WERI-Rb-1 (cell line): ENCODE measurements around the gene CYBB.
"Not testable (repeated sequence)": the region's sequence is repeated elsewhere in the genome, so short reads cannot be mapped to it uniquely, and the experiment has no call there.

Source experiments
- DNase-seq: peaks from one replicate; pipeline ENCODE4 v3.0.0-alpha.2; 2020
- H3K27ac ChIP-seq: fragments of 250-450 bp; sonication (Bioruptor Pico); 2 replicates; pipeline ENCODE4 v1.5.1; 2020; ENCODE audit warnings: mild to moderate bottlenecking, moderate library complexity
- H3K27me3 ChIP-seq: fragments of 250-450 bp; sonication (Bioruptor Pico); 2 replicates; pipeline ENCODE4 v1.5.1; 2021; ENCODE audit warnings: mild to moderate bottlenecking, low read depth, moderate library complexity; ENCODE audit not compliant: insufficient read depth, severe bottlenecking
- H3K36me3 ChIP-seq: fragments of 250-450 bp; sonication (Bioruptor Pico); 2 replicates; pipeline ENCODE4 v1.5.1; 2020; ENCODE audit warnings: mild to moderate bottlenecking, moderate library complexity
- H3K4me3 ChIP-seq: 2 replicates; pipeline ENCODE4 v1.5.1; 2011; ENCODE audit warnings: low read depth, mild to moderate bottlenecking, control low read depth, low read length
- H3K9me3 ChIP-seq: fragments of 250-450 bp; sonication (Bioruptor Pico); 2 replicates; pipeline ENCODE4 v1.5.1; 2021; ENCODE audit warnings: mild to moderate bottlenecking, moderate library complexity; ENCODE audit not compliant: severe bottlenecking
- CTCF ChIP-seq: IDR thresholded peaks from 2 replicates; pipeline ENCODE4 v1.5.1; 2011; ENCODE audit warnings: low read depth, mild to moderate bottlenecking, control low read depth, inconsistent platforms, low read length

The CYBB gene

GRCh38 chrX:37759878-37760418, 19.9 kb upstream of the CYBB start:
- no peaks in the 10 kb centered on the region for H3K27me3 ChIP-seq
- no peak for TF ChIP-seq CTCF
- H3K36me3 ChIP-seq: no peaks in the 10 kb centered on the region
- H3K27ac ChIP-seq: no peak overlapping the region
- H3K4me3 ChIP-seq: no peak overlapping the region
- no peaks in the 10 kb centered on the region for H3K9me3 ChIP-seq
- DNase-seq: no peak

GRCh38 chrX:37763400-37763799, 16.5 kb upstream of the CYBB start:
- Histone ChIP-seq H3K4me3 (no peak overlapping the region), H3K27me3 (no peaks in the 10 kb centered on the region), H3K9me3 (no peaks in the 10 kb centered on the region), H3K27ac (no peak overlapping the region), H3K36me3 (no peaks in the 10 kb centered on the region)
- DNase-seq: no peak
- no peak for TF ChIP-seq CTCF

GRCh38 chrX:37765507-37765906, 14.4 kb upstream of the CYBB start:
- H3K36me3 ChIP-seq: no peaks in the 10 kb centered on the region
- TF ChIP-seq CTCF: no peak
- H3K27me3 ChIP-seq: no peaks in the 10 kb centered on the region
- H3K4me3 ChIP-seq: no peak overlapping the region
- H3K9me3 ChIP-seq: no peaks in the 10 kb centered on the region
- no peak for DNase-seq
- no peak overlapping the region for H3K27ac ChIP-seq

GRCh38 chrX:37767430-37767829, 12.4 kb upstream of the CYBB start:
- DNase-seq: no peak
- no peaks in the 10 kb centered on the region for H3K36me3 ChIP-seq
- no peak overlapping the region for H3K27ac ChIP-seq
- H3K4me3 ChIP-seq: no peak overlapping the region
- H3K9me3 ChIP-seq: no peaks in the 10 kb centered on the region
- TF ChIP-seq CTCF: no peak
- H3K27me3 ChIP-seq: no peaks in the 10 kb centered on the region

GRCh38 chrX:37768866-37769265, 11.0 kb upstream of the CYBB start:
- not testable (repeated sequence) for DNase-seq, H3K27ac ChIP-seq, H3K27me3 ChIP-seq, H3K36me3 ChIP-seq, H3K4me3 ChIP-seq, H3K9me3 ChIP-seq

- H3K27ac ChIP-seq: no peak overlapping the region
- no peak for TF ChIP-seq CTCF
- no peak for DNase-seq
Measured at GRCh38 chrX:37776283-37776986, 3.4 kb upstream of the CYBB start.

More at GRCh38 chrX:37776283-37776986, 3.4 kb upstream of the CYBB start:
- H3K9me3 ChIP-seq: no peaks in the 10 kb centered on the region
- H3K27me3 ChIP-seq: no peaks in the 10 kb centered on the region
- no peaks in the 10 kb centered on the region for H3K36me3 ChIP-seq
- H3K4me3 ChIP-seq: no peak overlapping the region
